RWPE1 (cell line): ENCODE measurements around the gene GCLM.

Experiments
- CTCF ChIA-PET: fragments of 350-600 bp; sonication (Branson Sonifier 250); formaldehyde crosslinking; extraction: SDS; loops from one replicate; lab custom pipeline; 2021; lab: Yijun Ruan, JAX
- POLR2A ChIA-PET: fragments of 400-600 bp; formaldehyde crosslinking; extraction: SDS; loops from one replicate; lab custom pipeline; 2020; ENCODE audit warnings: antibody characterized with exemption; ENCODE audit not compliant: low non-redundant PET; lab: Yijun Ruan, JAX
- DNase-seq: peaks from one replicate; pipeline ENCODE4 v3.0.0; 2012; ENCODE audit warnings: low spot score
- H3K27ac ChIP-seq: fragments of 450-650 bp; 2 replicates; pipeline ENCODE4 v1.5.1; 2017
- TF ChIP-seq, protein P1 (sequence below): fragments of 450-650 bp; conservative IDR thresholded peaks from 2 replicates; pipeline ENCODE4 v1.5.1; 2017; ENCODE audit warnings: low read depth, mild to moderate bottlenecking

GCLM gene

DNA sequence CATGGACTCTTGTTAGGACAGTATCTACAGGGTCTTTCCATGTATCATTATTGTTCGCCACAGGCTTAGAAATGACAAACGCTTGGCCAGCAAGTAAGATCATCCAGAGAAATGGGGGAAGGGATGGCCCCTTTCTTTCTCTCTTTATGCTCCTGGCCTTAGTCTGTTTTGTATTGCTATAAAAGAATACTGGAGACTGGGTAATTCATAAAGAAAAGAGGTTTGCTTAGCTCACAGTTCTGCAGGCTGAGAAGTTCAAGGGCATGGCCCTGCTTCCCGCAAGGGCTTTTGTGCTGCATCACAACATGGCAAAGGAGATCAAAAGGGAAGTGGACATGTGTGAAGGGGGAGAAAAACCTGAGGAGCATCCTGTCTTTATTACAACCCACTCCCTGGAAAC is 71.3 kb downstream of the GCLM start:
- ChIA-PET CTCF (interaction anchor here (0.7 kb wide), 1 partner anchor 25 kb away, joined by 3 read pairs; no protein-coding TSS in a partner anchor), POLR2A (no interaction called here)
- no peak for DNase-seq
- TF ChIP-seq, protein P1, sequence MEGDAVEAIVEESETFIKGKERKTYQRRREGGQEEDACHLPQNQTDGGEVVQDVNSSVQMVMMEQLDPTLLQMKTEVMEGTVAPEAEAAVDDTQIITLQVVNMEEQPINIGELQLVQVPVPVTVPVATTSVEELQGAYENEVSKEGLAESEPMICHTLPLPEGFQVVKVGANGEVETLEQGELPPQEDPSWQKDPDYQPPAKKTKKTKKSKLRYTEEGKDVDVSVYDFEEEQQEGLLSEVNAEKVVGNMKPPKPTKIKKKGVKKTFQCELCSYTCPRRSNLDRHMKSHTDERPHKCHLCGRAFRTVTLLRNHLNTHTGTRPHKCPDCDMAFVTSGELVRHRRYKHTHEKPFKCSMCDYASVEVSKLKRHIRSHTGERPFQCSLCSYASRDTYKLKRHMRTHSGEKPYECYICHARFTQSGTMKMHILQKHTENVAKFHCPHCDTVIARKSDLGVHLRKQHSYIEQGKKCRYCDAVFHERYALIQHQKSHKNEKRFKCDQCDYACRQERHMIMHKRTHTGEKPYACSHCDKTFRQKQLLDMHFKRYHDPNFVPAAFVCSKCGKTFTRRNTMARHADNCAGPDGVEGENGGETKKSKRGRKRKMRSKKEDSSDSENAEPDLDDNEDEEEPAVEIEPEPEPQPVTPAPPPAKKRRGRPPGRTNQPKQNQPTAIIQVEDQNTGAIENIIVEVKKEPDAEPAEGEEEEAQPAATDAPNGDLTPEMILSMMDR: no peak
- no peak overlapping the region for H3K27ac ChIP-seq
